Ramos (cell line): ENCODE results near the gene MRAS.
"Not testable (repeated sequence)": the region's sequence is repeated elsewhere in the genome, so short reads cannot be mapped to it uniquely, and the experiment has no call there.

ENCODE experiments used
- in situ Hi-C: fragments of 300-500 bp; cut with MboI; formaldehyde crosslinking; loops from one replicate; pipeline ENCODE4 v1.14.3; 2022; ENCODE audit warnings: low sequenced_read_pairs; ENCODE audit not compliant: unreplicated experiment

Gene MRAS

DNA sequence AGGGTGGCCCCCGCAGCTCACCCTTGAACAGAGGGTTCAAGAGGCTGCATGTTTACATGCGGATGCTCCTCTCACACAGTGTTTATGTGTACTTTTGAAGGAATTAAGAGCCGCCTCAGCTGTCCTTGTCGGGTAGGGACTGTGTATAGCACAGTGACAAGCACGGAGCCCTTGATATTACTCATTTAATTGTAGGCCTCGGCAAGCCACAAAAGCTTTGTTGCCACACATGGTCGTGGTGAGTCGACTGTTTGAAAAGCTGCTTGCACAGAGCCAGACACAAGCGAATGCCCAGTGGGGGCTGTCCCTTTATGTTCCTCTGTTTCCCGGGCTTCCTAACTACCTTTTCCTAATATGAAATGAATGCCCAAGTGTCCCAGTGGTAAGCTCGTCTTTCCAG is 90.5 kb downstream of the MRAS start:
- in situ Hi-C loops, result no loop called here

DNA sequence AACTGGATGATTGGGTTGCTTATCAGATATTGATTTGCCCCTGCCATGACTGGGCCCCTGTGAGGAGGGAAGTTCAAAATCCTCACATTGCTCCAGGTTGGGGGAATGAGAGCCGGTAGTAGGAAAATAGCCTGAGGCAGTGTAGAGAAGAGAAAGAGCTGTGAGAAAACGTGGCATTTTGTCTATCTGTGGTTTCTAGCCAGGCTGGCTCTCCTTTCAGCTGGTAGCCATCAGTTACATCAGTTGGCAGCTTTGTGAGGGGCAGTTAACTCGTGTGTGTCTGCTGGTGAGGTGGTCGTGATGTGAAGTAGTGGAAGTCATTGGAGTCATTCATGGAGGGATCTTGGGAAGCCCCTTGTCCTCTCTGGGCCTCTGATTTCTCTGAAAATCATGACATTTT is 91.3 kb downstream of the MRAS start:
- in situ Hi-C loops, result no loop called here

- in situ Hi-C loops, result no loop called here
Measured at GRCh38 chr3:138440121-138440521, 91.7 kb downstream of the MRAS start.

- in situ Hi-C loops, result no loop called here
Measured at GRCh38 chr3:138440596-138440995, 92.2 kb downstream of the MRAS start.

GRCh38 chr3:138441256-138441655 is 92.9 kb downstream of the MRAS start:
- in situ Hi-C loops, result no loop called here

GRCh38 chr3:138441742-138442141 is 93.4 kb downstream of the MRAS start:
- in situ Hi-C loops, result no loop called here

GRCh38 chr3:138442433-138442832 is 94.1 kb downstream of the MRAS start:
- in situ Hi-C loops, result no loop called here

GRCh38 chr3:138443091-138443490 is 94.7 kb downstream of the MRAS start:
- in situ Hi-C loops, result no loop called here

- in situ Hi-C loops, result no loop called here
Measured at GRCh38 chr3:138443521-138444503, 95.4 kb downstream of the MRAS start.

- in situ Hi-C loops, result no loop called here
Measured at GRCh38 chr3:138445236-138445635, 96.9 kb downstream of the MRAS start.

- in situ Hi-C loops, result no loop called here
Measured at GRCh38 chr3:138445654-138446053, 97.3 kb downstream of the MRAS start.

- in situ Hi-C loops, result no loop called here
Measured at GRCh38 chr3:138448631-138449030, 100.3 kb downstream of the MRAS start.

- in situ Hi-C loops, result no loop called here
Measured at GRCh38 chr3:138449490-138449889, 101.1 kb downstream of the MRAS start.

- in situ Hi-C loops, result no loop called here
Measured at GRCh38 chr3:138450181-138450580, 101.8 kb downstream of the MRAS start.

DNA sequence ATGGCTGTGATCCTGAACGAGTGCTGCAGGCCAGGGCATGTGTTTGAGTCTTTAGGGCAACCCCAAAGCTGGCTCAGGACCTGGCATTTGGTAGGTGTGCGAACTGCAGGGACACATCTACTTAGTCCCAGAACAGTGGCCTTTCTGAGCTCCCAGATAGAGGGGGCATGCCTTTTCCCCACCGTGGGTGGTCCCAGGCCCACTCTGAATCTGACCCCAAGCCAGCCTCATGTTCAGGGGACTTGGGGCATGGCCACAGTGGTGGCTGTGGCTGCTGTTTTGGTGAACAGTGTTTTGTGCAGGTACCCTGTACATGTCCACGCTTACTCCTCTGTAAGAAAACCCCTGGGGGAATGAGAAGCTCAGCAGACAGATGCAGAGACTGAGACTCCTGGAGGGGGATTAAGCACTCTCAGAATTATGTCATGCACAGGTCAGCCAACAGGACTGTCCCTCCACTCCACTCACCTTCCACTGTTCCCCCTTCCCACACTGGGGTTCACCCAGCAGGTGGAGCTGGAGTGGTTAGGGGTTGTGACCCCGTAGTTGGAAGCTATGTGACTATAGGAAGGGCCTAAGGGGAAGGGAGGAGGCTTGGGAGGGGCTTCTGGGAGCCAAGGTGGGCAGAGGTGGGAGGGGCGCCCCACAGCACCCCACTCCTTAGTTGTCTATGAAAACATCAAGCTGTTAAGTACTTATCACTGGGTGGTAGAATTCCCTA is 102.5 kb downstream of the MRAS start:
- in situ Hi-C loops, result no loop called here

- in situ Hi-C loops, result no loop called here
Measured at GRCh38 chr3:138451595-138452162, 103.3 kb downstream of the MRAS start.

DNA sequence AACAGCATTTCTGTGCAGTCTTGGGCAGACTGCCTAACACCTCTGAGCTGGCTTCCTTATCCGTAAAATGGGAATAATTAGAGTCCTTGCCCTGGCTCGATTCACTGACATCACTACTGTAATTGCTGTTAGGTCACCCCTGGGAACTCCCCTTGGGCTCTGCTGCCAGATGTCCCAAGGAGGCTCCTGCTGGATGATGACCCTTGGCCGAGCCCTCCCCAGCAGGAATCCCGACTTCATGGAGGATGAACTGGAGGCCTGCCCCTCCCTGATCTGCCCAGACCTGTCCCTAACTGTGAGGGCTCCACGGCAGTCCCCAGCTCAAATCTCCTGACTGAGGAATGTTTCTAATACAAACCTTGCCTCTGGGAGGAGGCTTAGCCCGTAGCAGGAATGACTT is 104.1 kb downstream of the MRAS start:
- in situ Hi-C loops, result no loop called here

DNA sequence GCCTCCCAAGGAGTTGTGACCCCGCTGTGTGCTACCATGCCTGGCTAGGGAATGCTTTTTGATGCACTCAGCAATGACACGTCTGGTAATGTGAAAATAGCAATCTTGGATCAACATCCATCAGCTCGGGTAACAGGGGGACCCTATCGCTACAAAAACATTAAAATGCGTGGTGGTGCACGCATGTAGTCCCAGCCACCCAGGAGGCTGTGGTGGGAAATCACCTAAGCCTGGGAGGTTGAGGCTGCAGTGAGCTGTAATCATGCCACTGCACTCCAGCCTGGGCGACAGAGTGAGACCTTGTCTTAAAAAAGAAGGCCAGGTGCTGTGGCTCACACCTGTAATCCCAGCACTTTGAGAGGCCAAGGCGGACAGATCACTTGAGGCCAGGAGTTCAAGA is 105.6 kb downstream of the MRAS start:
- in situ Hi-C loops, result not testable (repeated sequence)
